ENCODE measurements around the gene AGBL1. TPM values are rescaled to one million over a fixed set of nuclear protein-coding genes. Genes with fewer than 3 reads are reported as not detected.

Gene AGBL1
- polyA plus RNA-seq, 1 experiment = not detected

- ChIA-PET POLR2A (no interaction called here), CTCF (no interaction called here)
- no peak for TF ChIP-seq CTCF (IDR thresholded peaks at IDR 0.05; ENCODE audit: low read depth, low read length)
- Histone ChIP-seq H3K27me3 (ENCODE audit: control insufficient read depth, insufficient read depth, low read length) (no peaks in the 10 kb centered on the region), H3K27ac (ENCODE audit: low read depth, low read length) (no peak overlapping the region), H3K9me3 (ENCODE audit: control insufficient read depth, insufficient read depth, low read length) (peaks cover 3% of the 10 kb centered on the region; the same call in 1 of the 2 replicates), H3K4me3 (ENCODE audit: low read depth, low read length) (no peak overlapping the region)
- no peak for DNase-seq (ENCODE audit: low read depth, low spot score)
Measured at GRCh38 chr15:86689006-86689405, 609.3 kb downstream of the AGBL1 start.

- H3K27me3 ChIP-seq (ENCODE audit: control insufficient read depth, insufficient read depth, low read length) = no peaks in the 10 kb centered on the region
- H3K27ac ChIP-seq (ENCODE audit: low read depth, low read length) = no peak overlapping the region
- CTCF ChIA-PET = no interaction called here
- POLR2A ChIA-PET = no interaction called here
- no peak overlapping the region for H3K4me3 ChIP-seq (ENCODE audit: low read depth, low read length)
- H3K9me3 ChIP-seq (ENCODE audit: control insufficient read depth, insufficient read depth, low read length) = peaks cover 3% of the 10 kb centered on the region; the same call in 1 of the 2 replicates
- DNase-seq (ENCODE audit: low read depth, low spot score) = no peak
- no peak for TF ChIP-seq CTCF (IDR thresholded peaks at IDR 0.05; ENCODE audit: low read depth, low read length)
Measured at GRCh38 chr15:86690566-86690965, 610.9 kb downstream of the AGBL1 start.

GRCh38 chr15:86691091-86691663, 611.5 kb downstream of the AGBL1 start:
- CTCF ChIA-PET = no interaction called here
- Histone ChIP-seq H3K27ac (ENCODE audit: low read depth, low read length) (no peak overlapping the region), H3K27me3 (ENCODE audit: control insufficient read depth, insufficient read depth, low read length) (no peaks in the 10 kb centered on the region), H3K4me3 (ENCODE audit: low read depth, low read length) (no peak overlapping the region), H3K9me3 (ENCODE audit: control insufficient read depth, insufficient read depth, low read length) (peaks cover 3% of the 10 kb centered on the region; the same call in 1 of the 2 replicates)
- no peak for TF ChIP-seq CTCF (IDR thresholded peaks at IDR 0.05; ENCODE audit: low read depth, low read length)
- POLR2A ChIA-PET = no interaction called here
- DNase-seq (ENCODE audit: low read depth, low spot score) = no peak

- Histone ChIP-seq H3K9me3 (ENCODE audit: control insufficient read depth, insufficient read depth, low read length) (no peaks in the 10 kb centered on the region), H3K4me3 (ENCODE audit: low read depth, low read length) (no peak overlapping the region), H3K27ac (ENCODE audit: low read depth, low read length) (no peak overlapping the region), H3K27me3 (ENCODE audit: control insufficient read depth, insufficient read depth, low read length) (no peaks in the 10 kb centered on the region)
- no peak for DNase-seq (ENCODE audit: low read depth, low spot score)
- TF ChIP-seq CTCF (IDR thresholded peaks at IDR 0.05; ENCODE audit: low read depth, low read length) = no peak
- CTCF ChIA-PET = no interaction called here
- POLR2A ChIA-PET = no interaction called here
Measured at GRCh38 chr15:86700864-86701610, 621.4 kb downstream of the AGBL1 start.

GRCh38 chr15:86701611-86701963, 621.9 kb downstream of the AGBL1 start:
- Histone ChIP-seq H3K9me3 (ENCODE audit: control insufficient read depth, insufficient read depth, low read length) (no peaks in the 10 kb centered on the region), H3K4me3 (ENCODE audit: low read depth, low read length) (no peak overlapping the region), H3K27ac (ENCODE audit: low read depth, low read length) (no peak overlapping the region), H3K27me3 (ENCODE audit: control insufficient read depth, insufficient read depth, low read length) (no peaks in the 10 kb centered on the region)
- TF ChIP-seq CTCF (IDR thresholded peaks at IDR 0.05; ENCODE audit: low read depth, low read length) = no peak
- CTCF ChIA-PET = no interaction called here
- no peak for DNase-seq (ENCODE audit: low read depth, low spot score)
- POLR2A ChIA-PET = no interaction called here
